Ecto neural progenitor cell (in vitro differentiated cells): Measurements from ENCODE around the gene FTO.

Experiments
- DNase-seq: peaks from one replicate; pipeline ENCODE4 v3.0.0-alpha.2; 2018; ENCODE audit warnings: low spot score

Gene FTO

GRCh38 chr16:54094641-54095040 is 390.7 kb downstream of the FTO start:
- DNase-seq: no peak

- no peak for DNase-seq
These were observed 392.7 kb downstream of the FTO start for GRCh38 chr16:54096607-54097006.

GRCh38 chr16:54097774-54098173 is 393.8 kb downstream of the FTO start:
- no peak for DNase-seq

- DNase-seq: no peak
These were observed 394.3 kb downstream of the FTO start for GRCh38 chr16:54098247-54098646.

GRCh38 chr16:54099627-54100026 is 395.7 kb downstream of the FTO start:
- DNase-seq: no peak

GRCh38 chr16:54102888-54103866 is 399.2 kb downstream of the FTO start:
- DNase-seq: no peak

- DNase-seq: no peak
These were observed 402.1 kb downstream of the FTO start for GRCh38 chr16:54106057-54106456.

- DNase-seq: no peak
These were observed 403.7 kb downstream of the FTO start for GRCh38 chr16:54107583-54108202.

- no peak for DNase-seq
These were observed 406.3 kb downstream of the FTO start for GRCh38 chr16:54110016-54110981.

GRCh38 chr16:54112451-54113206 is 408.7 kb downstream of the FTO start:
- DNase-seq: no peak

GRCh38 chr16:54115558-54115957 is 411.6 kb downstream of the FTO start:
- DNase-seq: no peak

- no peak for DNase-seq
These were observed 412.2 kb downstream of the FTO start for GRCh38 chr16:54116124-54116655.

- DNase-seq: no peak
These were observed 414.9 kb downstream of the FTO start for GRCh38 chr16:54118846-54119245.

- no peak for DNase-seq
These were observed 417.0 kb downstream of the FTO start for GRCh38 chr16:54120846-54121480.

- no peak for DNase-seq
These were observed 417.8 kb downstream of the FTO start for GRCh38 chr16:54121539-54122295.

- DNase-seq: no peak
These were observed 419.8 kb downstream of the FTO start for GRCh38 chr16:54123766-54124165.

GRCh38 chr16:54125751-54126655 is 422.0 kb downstream of the FTO start:
- no peak for DNase-seq

GRCh38 chr16:54126907-54127306 is 423.0 kb downstream of the FTO start:
- DNase-seq: no peak
